ENCODE data around the gene RNF32.

DNA sequence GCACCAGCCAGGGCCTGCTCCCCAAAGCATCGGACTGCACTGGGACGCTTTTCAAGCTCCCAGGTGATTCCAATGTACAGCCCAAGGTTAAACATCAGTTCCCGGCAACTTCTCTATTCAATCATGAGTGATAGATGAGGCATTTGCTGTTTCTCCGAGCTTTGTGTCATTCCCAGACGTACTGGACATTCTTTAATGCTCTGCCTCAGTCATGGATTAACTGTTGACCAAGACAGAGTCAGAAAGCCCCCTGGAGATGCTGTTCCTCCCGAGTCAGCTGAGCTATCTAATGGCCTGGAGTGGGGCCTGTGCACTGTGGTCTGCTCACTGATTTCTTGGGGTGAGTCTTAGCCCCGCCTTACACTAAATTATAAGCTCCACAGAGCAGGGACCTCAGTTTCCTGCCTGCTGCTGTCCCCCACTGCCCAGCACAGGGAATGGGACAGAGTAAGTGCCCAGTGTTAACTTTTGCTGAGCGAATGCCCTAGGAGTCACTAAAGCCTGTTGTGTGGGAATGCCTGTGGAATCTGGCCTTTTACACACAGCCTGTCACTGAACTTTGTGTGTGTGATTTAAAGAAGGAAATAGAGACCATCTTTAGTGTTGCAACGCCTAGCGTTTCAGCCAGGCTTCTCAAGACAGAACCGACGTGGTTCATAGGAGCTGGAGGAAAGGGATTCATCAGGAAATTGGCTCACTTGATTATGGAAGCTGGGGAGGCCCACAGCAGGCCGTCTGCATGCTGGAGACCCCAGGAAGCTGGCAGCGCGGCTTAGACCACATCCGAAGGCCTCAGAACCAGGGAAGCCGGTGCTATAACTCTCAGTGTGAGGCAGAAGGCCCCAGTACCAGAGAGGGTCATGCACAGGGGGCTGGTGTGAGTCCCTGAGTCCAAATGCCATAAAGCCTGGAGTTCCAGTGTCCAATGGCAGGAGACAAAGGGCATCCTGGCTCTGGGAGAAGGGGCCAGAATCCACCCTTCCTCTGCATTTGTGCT is 29.3 kb upstream of the RNF32 start:
- TF ChIP-seq, protein P1, sequence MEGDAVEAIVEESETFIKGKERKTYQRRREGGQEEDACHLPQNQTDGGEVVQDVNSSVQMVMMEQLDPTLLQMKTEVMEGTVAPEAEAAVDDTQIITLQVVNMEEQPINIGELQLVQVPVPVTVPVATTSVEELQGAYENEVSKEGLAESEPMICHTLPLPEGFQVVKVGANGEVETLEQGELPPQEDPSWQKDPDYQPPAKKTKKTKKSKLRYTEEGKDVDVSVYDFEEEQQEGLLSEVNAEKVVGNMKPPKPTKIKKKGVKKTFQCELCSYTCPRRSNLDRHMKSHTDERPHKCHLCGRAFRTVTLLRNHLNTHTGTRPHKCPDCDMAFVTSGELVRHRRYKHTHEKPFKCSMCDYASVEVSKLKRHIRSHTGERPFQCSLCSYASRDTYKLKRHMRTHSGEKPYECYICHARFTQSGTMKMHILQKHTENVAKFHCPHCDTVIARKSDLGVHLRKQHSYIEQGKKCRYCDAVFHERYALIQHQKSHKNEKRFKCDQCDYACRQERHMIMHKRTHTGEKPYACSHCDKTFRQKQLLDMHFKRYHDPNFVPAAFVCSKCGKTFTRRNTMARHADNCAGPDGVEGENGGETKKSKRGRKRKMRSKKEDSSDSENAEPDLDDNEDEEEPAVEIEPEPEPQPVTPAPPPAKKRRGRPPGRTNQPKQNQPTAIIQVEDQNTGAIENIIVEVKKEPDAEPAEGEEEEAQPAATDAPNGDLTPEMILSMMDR (IDR thresholded peaks at IDR 0.05 in 8 of 11, conservative IDR thresholded peaks at IDR 0.05 in 3 of 11) = no peak
- TF ChIP-seq POLR2A (IDR thresholded peaks at IDR 0.05) (no peak), POLR2AphosphoS5 (IDR thresholded peaks at IDR 0.05) (no peak)
